WTC11 (cell line): ENCODE measurements around the gene KIRREL3. TPM values are rescaled to one million over a fixed set of nuclear protein-coding genes. Genes with fewer than 3 reads are reported as not detected.

Experiments
- ATAC-seq: fragments of 200-7000 bp; cut with Tn5 transposase; 2 replicates; pipeline ENCODE4 v1.10.0; 2021; ENCODE audit warnings: mild to moderate bottlenecking, moderate library complexity
- CTCF ChIA-PET: fragments of 300-600 bp; sonication (Branson Sonifier 250); formaldehyde crosslinking; loops from one replicate; lab custom pipeline; 2021; ENCODE audit warnings: antibody characterized with exemption; lab: Charles Lee
- POLR2A ChIA-PET: fragments of 350-600 bp; sonication (Branson Sonifier 250); formaldehyde crosslinking; loops from one replicate; lab custom pipeline; 2021; ENCODE audit warnings: antibody characterized with exemption; lab: Charles Lee
- DNase-seq: peaks from one replicate; pipeline ENCODE4 v3.0.0; 2021; ENCODE audit warnings: low spot score
- H3K27ac Mint-ChIP-seq: 2 replicates; pipeline ENCODE4 v1.8.0; 2021; ENCODE audit warnings: mixed read lengths
- H3K27me3 Mint-ChIP-seq: 2 replicates; pipeline ENCODE4 v1.8.0; 2021; ENCODE audit warnings: low read depth, mild to moderate bottlenecking, moderate library complexity, mixed read lengths
- H3K36me3 Mint-ChIP-seq: 2 replicates; pipeline ENCODE4 v1.8.0; 2021; ENCODE audit warnings: mixed read lengths
- H3K4me1 Mint-ChIP-seq: 2 replicates; pipeline ENCODE4 v1.8.0; 2022; ENCODE audit warnings: mixed read lengths
- H3K4me3 Mint-ChIP-seq: 2 replicates; pipeline ENCODE4 v1.8.0; 2021; ENCODE audit warnings: mild to moderate bottlenecking, moderate library complexity, mixed read lengths
- H3K9me3 Mint-ChIP-seq: 2 replicates; pipeline ENCODE4 v1.8.0; 2021; ENCODE audit warnings: mixed read lengths
- CDX4 ChIP-seq: fragments of 250-450 bp; sonication (Bioruptor Pico); IDR thresholded peaks from 2 replicates; pipeline ENCODE4 v1.9.0; 2021; ENCODE audit warnings: moderate library complexity, mild to moderate bottlenecking, inconsistent platforms, borderline replicate concordance
- CTCF ChIP-seq: fragments of 200-600 bp; IDR thresholded peaks from 2 replicates; pipeline ENCODE4 v1.8.0; 2022; ENCODE audit warnings: antibody characterized with exemption
- E2F5 ChIP-seq: sonication (generic); formaldehyde crosslinking; IDR thresholded peaks from 2 replicates; pipeline ENCODE4 v1.8.1; 2022; ENCODE audit warnings: mild to moderate bottlenecking, moderate library complexity, missing genetic modification reagents
- ERG ChIP-seq: fragments of 250-450 bp; sonication (Bioruptor Pico); IDR thresholded peaks from 2 replicates; pipeline ENCODE4 v1.8.0; 2021; ENCODE audit warnings: mild to moderate bottlenecking
- FOXK1 ChIP-seq: sonication (generic); formaldehyde crosslinking; IDR thresholded peaks from 2 replicates; pipeline ENCODE4 v1.8.0; 2022; ENCODE audit warnings: mild to moderate bottlenecking, moderate library complexity, missing genetic modification reagents
- FOXP1 ChIP-seq: sonication (generic); formaldehyde crosslinking; IDR thresholded peaks from 2 replicates; pipeline ENCODE4 v1.8.0; 2022; ENCODE audit warnings: missing genetic modification reagents, mild to moderate bottlenecking, moderate library complexity, borderline replicate concordance
- HMGA2 ChIP-seq: fragments of 250-450 bp; sonication (Bioruptor Pico); IDR thresholded peaks from 2 replicates; pipeline ENCODE4 v1.4.0; 2021; ENCODE audit warnings: mild to moderate bottlenecking, moderate library complexity
- HMGXB4 ChIP-seq: sonication (generic); formaldehyde crosslinking; IDR thresholded peaks from 2 replicates; pipeline ENCODE4 v1.8.1; 2023; ENCODE audit warnings: mild to moderate bottlenecking, moderate library complexity, missing genetic modification reagents
- JAZF1 ChIP-seq: fragments of 250-450 bp; sonication (Bioruptor Pico); IDR thresholded peaks from 2 replicates; pipeline ENCODE4 v1.9.0; 2021; ENCODE audit warnings: moderate library complexity, mild to moderate bottlenecking, inconsistent platforms
- NR1H2 ChIP-seq: sonication (generic); formaldehyde crosslinking; IDR thresholded peaks from 2 replicates; pipeline ENCODE4 v1.9.0; 2021; ENCODE audit warnings: mild to moderate bottlenecking, moderate library complexity, missing genetic modification reagents
- PRDM15 ChIP-seq: sonication (generic); formaldehyde crosslinking; IDR thresholded peaks from 2 replicates; pipeline ENCODE4 v1.8.0; 2022; ENCODE audit warnings: missing genetic modification reagents
- TCF7 ChIP-seq: sonication (generic); formaldehyde crosslinking; IDR thresholded peaks from 2 replicates; pipeline ENCODE4 v1.8.0; 2022; ENCODE audit warnings: mild to moderate bottlenecking, low read depth, missing genetic modification reagents, moderate library complexity
- TEAD1 ChIP-seq: sonication (generic); formaldehyde crosslinking; IDR thresholded peaks from 2 replicates; pipeline ENCODE4 v1.8.0; 2022; ENCODE audit warnings: mild to moderate bottlenecking, missing genetic modification reagents
- TP53 ChIP-seq: sonication (generic); formaldehyde crosslinking; IDR thresholded peaks from 2 replicates; pipeline ENCODE4 v1.8.1; 2023; ENCODE audit warnings: mild to moderate bottlenecking, missing genetic modification reagents
- ZBTB43 ChIP-seq: sonication (generic); formaldehyde crosslinking; IDR thresholded peaks from 2 replicates; pipeline ENCODE4 v1.8.1; 2023; ENCODE audit warnings: mild to moderate bottlenecking, missing genetic modification reagents
- ZNF219 ChIP-seq: sonication (generic); formaldehyde crosslinking; IDR thresholded peaks from 2 replicates; pipeline ENCODE4 v1.8.0; 2023; ENCODE audit warnings: missing genetic modification reagents, mild to moderate bottlenecking, borderline replicate concordance
- ZNF281 ChIP-seq: sonication (generic); formaldehyde crosslinking; IDR thresholded peaks from 2 replicates; pipeline ENCODE4 v1.8.0; 2023; ENCODE audit warnings: mild to moderate bottlenecking, missing genetic modification reagents
- ZNF425 ChIP-seq: fragments of 250-450 bp; sonication (Bioruptor Pico); conservative IDR thresholded peaks from 2 replicates; pipeline ENCODE4 v1.9.0; 2021; ENCODE audit warnings: mild to moderate bottlenecking
- ZNF671 ChIP-seq: fragments of 250-450 bp; sonication (Bioruptor Pico); IDR thresholded peaks from 2 replicates; pipeline ENCODE4 v1.8.0; 2021; ENCODE audit warnings: mild to moderate bottlenecking
- total RNA-seq: library from RNA; stranded (reverse); gene quantifications from 3 replicates; pipeline ENCODE4 v1.2.3, GENCODE V29; 2021

The KIRREL3 gene
- total RNA-seq, 1 experiment from 2014 or later: 0.59 TPM

- TF ChIP-seq PRDM15 (no peak), HMGXB4 (CRISPR knock-in tag) (no peak), FOXP1 (CRISPR knock-in tag) (no peak), TEAD1 (CRISPR knock-in tag) (no peak)
Observed at GRCh38 chr11:126702987-126703386, 297.6 kb downstream of the KIRREL3 start (continued).

- Mint-ChIP-seq H3K27ac (no peak overlapping the region), H3K9me3 (peaks cover 6% of the 10 kb centered on the region; the same call in 1 of the 2 replicates), H3K36me3 (no peaks in the 10 kb centered on the region), H3K4me3 (no peak overlapping the region), H3K4me1 (peaks cover 56% of the 10 kb centered on the region), H3K27me3 (peaks cover 3% of the 10 kb centered on the region; the same call in 1 of the 2 replicates)
- DNase-seq: no peak
- POLR2A ChIA-PET: no interaction called here
- ATAC-seq: no peak
- CTCF ChIA-PET: interaction anchor here (0.6 to 3.4 kb wide), 3 partner anchors 15 to 544 kb away, joined by 3 to 16 read pairs (median 3); no protein-coding TSS in a partner anchor
- TF ChIP-seq HMGA2 (CRISPR knock-in tag) (no peak), CTCF (no peak), ZNF671 (CRISPR knock-in tag) (no peak), TP53 (no peak), CDX4 (CRISPR knock-in tag) (no peak), E2F5 (CRISPR knock-in tag) (no peak), TEAD1 (CRISPR knock-in tag) (no peak), ZNF425 (CRISPR knock-in tag) (no peak), JAZF1 (no peak), NR1H2 (no peak), TCF7 (CRISPR knock-in tag) (no peak), FOXK1 (CRISPR knock-in tag) (no peak), ZBTB43 (CRISPR knock-in tag) (no peak), ZNF219 (CRISPR knock-in tag) (no peak), ZNF281 (no peak), ERG (CRISPR knock-in tag) (no peak)
Observed at GRCh38 chr11:126702165-126702720, 298.3 kb downstream of the KIRREL3 start.
